ENCODE measurements around the gene GP1BB.

Gene GP1BB

DNA sequence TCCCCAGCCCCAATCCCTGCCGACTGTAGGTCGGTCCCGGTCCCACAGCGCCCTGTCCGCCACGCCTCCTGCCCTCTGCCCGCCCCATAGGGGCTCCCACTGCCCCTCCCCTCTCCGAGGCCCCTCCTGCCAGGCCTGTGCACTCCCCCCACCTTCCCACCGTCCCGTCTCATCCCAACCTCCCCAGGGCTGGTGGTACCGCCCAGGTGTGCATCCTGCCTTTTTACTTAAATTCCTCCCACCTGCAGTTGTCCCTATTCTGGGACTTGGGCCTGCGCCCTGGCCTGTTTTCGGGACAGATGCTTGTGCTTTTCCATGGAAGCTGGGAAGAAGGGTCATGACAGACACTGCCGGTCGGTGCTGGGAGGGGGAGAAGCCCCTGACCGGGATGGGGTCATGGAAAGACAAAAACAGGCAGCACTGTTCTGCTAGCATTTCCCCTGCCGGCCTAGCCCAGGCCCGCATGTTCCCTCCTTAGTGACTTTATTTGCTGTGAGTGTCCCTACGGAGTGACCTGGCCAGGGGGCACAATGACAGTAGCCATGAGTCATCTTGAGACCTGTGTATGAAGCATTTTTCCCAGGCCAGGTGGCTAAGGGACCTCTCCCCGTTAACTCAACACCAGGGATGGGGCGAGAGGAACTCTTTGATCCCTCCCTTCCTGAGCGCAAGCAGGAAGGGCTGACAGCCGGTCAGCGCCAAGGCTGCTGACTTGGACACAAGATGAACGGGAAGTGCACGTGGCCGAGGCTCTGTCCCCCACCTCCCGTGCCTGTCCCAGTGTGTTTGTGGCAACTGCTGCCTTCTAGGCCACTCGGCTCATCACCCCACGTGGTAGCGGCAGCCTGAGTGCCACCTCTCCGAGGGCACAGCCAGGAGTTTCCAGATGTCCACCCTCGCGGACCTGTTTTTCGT is 44.3 kb downstream of the GP1BB start:
- no peak for DNase-seq

DNA sequence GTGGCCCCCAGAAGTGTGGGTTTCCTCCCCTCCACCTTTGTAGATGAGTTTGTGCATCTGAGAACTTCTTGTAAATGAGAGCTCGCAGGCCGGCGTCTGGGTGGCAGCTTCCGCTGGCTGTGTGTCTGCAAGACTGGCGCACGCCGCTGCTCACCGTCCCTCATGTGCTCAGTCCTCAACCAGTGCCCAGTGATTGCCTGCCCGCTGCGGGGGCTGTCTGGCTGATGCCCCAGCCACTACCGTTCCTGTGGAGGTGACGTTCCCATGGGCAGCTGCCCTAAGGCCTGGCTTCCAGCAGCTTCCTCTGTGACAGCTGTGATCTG is 46.0 kb downstream of the GP1BB start:
- no peak for DNase-seq

DNA sequence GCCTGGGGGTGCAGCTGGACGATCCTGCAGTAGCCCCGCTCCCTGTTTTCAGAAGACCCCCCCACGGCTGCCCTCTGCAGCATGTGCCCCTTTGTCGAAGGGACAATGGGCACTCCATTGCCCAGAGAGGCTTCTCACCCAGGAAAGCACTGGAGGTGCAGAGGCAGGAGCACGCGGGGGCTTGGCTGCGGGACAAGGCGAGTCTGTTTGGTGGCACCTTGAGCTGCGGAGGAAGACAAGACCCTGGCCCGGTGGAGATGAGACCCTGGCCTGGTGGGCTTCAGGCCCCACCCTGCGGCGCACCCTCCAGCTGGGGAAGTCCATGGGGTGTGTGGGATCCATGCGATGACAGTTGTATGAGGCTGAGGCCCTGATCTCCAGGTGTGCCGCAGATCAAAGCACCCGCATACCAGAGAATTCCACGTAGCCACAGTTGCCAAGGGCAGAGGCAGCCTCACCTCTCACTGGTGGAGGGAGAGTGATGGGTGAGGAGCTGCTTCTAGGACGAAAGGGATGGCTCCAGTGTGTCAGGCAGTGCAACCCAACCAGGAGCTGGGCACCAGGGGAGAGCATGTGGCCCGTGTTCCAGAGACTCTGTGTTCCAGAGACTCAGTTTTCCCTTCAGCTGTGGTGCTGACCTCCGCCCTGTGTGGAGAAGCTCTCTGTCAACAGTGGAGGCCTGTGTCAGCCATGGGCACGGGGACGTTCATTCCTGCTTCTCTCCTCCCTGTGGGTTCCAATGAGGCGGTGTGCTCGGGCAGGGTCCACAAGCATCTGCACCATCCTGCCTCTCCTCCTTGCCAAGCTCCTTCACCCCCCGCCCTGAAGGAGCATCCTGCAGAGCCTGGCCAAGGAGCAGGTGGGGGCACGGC is 47.2 kb downstream of the GP1BB start:
- no peak for DNase-seq

DNA sequence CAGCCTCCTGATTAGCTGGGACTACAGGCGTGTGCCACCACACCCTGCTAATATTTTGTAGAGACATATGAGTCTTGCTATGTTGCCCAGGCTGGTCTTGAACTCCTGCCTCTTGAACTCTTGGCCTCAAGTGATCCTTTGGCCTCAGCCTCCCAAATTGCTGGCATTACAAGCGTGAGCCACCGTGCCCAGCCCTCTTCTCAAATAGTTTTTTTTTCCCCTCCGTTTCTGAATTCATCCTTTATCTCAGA is 49.0 kb downstream of the GP1BB start:
- no peak for DNase-seq

DNA sequence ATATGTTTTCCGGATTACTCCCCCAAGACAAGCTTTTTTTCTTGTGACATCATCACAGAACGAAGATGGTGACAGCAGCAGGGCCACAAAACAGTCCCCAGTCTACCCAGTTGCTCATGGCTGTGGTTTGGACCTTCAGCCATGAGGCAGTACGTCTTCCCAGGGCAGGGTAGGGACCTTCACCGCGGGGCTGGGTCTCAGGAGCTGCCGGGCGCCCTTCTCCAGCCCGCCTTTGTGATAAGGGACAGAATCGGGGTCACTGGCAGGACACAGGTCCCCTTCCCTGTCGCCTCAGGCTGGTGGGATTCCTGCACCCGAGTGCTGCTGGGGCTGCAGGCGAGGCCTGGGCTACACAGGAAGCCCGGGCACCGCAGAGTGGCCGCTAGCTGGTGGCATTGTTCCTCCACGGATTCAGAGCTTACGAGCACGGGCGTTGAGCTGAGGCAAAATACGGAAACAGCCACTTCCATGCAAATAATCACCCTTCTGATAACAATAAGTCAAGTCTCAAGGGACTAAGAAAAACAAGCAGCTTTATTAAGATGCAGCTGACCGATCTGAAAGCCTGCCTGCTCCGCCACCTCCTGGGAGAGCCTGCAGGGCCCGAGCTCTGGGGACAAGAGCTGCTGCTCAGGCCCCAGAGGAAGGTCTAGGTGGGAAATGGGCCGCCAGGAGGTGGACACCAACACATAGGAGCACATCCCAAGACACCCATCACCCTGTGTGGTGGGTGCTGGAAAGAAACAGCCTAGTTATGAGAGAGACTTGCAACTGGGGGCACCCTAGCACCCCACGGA is 49.5 kb downstream of the GP1BB start:
- no peak for DNase-seq

DNA sequence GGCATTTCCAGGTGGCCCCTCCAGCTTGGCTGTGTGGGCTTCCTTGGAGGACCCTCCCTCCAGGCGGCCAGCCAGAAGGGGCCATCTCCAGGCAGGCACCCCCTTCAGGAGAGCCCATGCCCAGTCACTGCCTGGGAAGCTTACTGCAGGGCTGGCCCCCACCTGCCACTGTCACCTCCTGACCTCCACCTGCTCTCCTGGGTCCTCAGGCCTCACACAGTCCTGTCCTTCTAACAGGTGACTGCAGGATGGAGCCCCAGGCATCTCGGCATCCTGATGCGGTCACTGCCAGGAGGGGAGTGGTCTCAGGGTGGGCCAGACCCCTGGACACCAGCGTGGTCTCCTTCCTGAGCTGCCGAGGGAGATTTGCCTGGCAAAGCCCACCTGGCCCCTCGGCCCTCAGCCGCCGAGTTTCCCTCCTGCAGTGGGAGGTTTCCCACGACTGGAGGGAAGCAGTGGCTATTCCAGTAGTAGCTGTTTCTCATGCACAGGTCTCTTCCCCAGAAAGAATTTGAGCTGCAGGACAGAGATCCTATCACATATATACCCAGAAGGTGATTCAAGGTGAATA is 50.2 kb downstream of the GP1BB start:
- DNase-seq: no peak
